H1 (cell line): ENCODE data around the gene TRIM50. TPM values are rescaled to one million over a fixed set of nuclear protein-coding genes. Genes with fewer than 3 reads are reported as not detected.

Source experiments
- CTCF ChIA-PET: fragments of 300-600 bp; sonication (Branson Sonifier 250); formaldehyde crosslinking; loops from one replicate; lab custom pipeline; 2021; ENCODE audit not compliant: partially characterized antibody; lab: Charles Lee
- POLR2A ChIA-PET: fragments of 300-600 bp; sonication (Branson Sonifier 250); formaldehyde crosslinking; loops from one replicate; lab custom pipeline; 2021; ENCODE audit warnings: inconsistent platforms; ENCODE audit not compliant: partially characterized antibody; lab: Charles Lee
- DNase-seq, 2 experiments: peaks; one replicate each; pipeline versions ENCODE4 v3.0.0 to v3.0.0-alpha.2; 2010 to 2022; ENCODE audit warnings: low spot score in 2 of 2, low read depth in 1 of 2, mixed read lengths in 1 of 2
- FAIRE-seq: peaks from 2 replicates; lab custom pipeline; 2011; peaks lifted over from hg19 to GRCh38; lab: Jason Lieb, UNC
- H2AFZ ChIP-seq: 2 replicates; pipeline ENCODE4 v1.8.1; 2012; ENCODE audit warnings: low read length, inconsistent platforms
- H2AK5ac ChIP-seq: 2 replicates; pipeline ENCODE4 v1.6.1; 2013; ENCODE audit warnings: low read depth, low read length
- H2BK120ac ChIP-seq: replicated peaks from 2 replicates; pipeline ENCODE3; 2013; ENCODE audit warnings: low read depth, low read length, inconsistent platforms
- H2BK12ac ChIP-seq: 2 replicates; pipeline ENCODE4 v1.6.1; 2013; ENCODE audit warnings: low read depth, low read length
- H2BK15ac ChIP-seq: 2 replicates; pipeline ENCODE4 v1.6.1; 2013; ENCODE audit warnings: low read length
- H2BK20ac ChIP-seq: 2 replicates; pipeline ENCODE4 v1.6.1; 2013; ENCODE audit warnings: low read length
- H2BK5ac ChIP-seq: 2 replicates; pipeline ENCODE4 v1.6.1; 2013; ENCODE audit warnings: low read depth, low read length
- H3K14ac ChIP-seq: 2 replicates; pipeline ENCODE4 v1.6.1; 2013; ENCODE audit warnings: inconsistent platforms; ENCODE audit not compliant: insufficient read length
- H3K18ac ChIP-seq: 2 replicates; pipeline ENCODE4 v1.6.1; 2013; ENCODE audit warnings: low read length; ENCODE audit errors: extremely low read depth
- H3K23ac ChIP-seq: 2 replicates; pipeline ENCODE4 v1.6.1; 2013; ENCODE audit warnings: inconsistent platforms; ENCODE audit not compliant: insufficient read length
- H3K23me2 ChIP-seq: 2 replicates; pipeline ENCODE4 v1.6.1; 2013; ENCODE audit warnings: low read depth, low read length
- H3K27ac ChIP-seq: 2 replicates; pipeline ENCODE4 v1.6.1; 2011; ENCODE audit warnings: low read depth, low read length, inconsistent platforms
- H3K27me3 ChIP-seq, 4 experiments: replicated peaks in 1 of 4; 1 replicate in 1 of 4; 2 replicates in 3 of 4; pipeline versions ENCODE4 v1.6.1 to v1.8.1; 2011 to 2013; ENCODE audit warnings: low read length in 3 of 4, mild to moderate bottlenecking in 3 of 4, inconsistent platforms in 2 of 4, mixed read lengths in 2 of 4, moderate library complexity in 1 of 4; ENCODE audit not compliant: control insufficient read depth in 3 of 4, insufficient read depth in 3 of 4; ENCODE audit errors: extremely low read depth in 1 of 4
- H3K36me3 ChIP-seq, 4 experiments: 2 replicates each; pipeline versions ENCODE4 v1.6.1 to v1.8.1; 2011 to 2013; ENCODE audit warnings: mild to moderate bottlenecking in 4 of 4, low read length in 3 of 4, moderate library complexity in 2 of 4, control low read depth in 1 of 4, inconsistent platforms in 1 of 4; ENCODE audit not compliant: insufficient read depth in 4 of 4, control insufficient read depth in 2 of 4
- H3K4ac ChIP-seq: replicated peaks from 2 replicates; pipeline ENCODE3; 2013; ENCODE audit warnings: low read length, low read depth, mixed read lengths, inconsistent platforms; ENCODE audit not compliant: insufficient read length
- H3K4me1 ChIP-seq, 4 experiments: replicated peaks in 1 of 4; 1 replicate in 1 of 4; 2 replicates in 3 of 4; pipeline versions ENCODE4 v1.6.1 to v1.8.1; 2011 to 2013; ENCODE audit warnings: low read length in 3 of 4, inconsistent platforms in 2 of 4, mixed read lengths in 1 of 4; ENCODE audit not compliant: insufficient read depth in 4 of 4, control insufficient read depth in 3 of 4
- H3K4me2 ChIP-seq, 2 experiments: 2 replicates each; pipeline versions ENCODE4 v1.6.1 to v1.8.1; 2011 to 2013; ENCODE audit warnings: low read depth in 2 of 2, low read length in 2 of 2, control low read depth in 1 of 2, inconsistent platforms in 1 of 2, mild to moderate bottlenecking in 1 of 2; ENCODE audit not compliant: insufficient read depth in 1 of 2
- H3K4me3 ChIP-seq, 4 experiments: fragments of 200-600, 300-600 bp in 1 of 4; sonication (generic), shearing (Covaris generic), sonication (Bioruptor Twin) in 1 of 4; 2 replicates each; pipeline versions ENCODE4 v1.5.1 to v1.8.1; 2011 to 2016; ENCODE audit warnings: low read length in 4 of 4, low read depth in 3 of 4, control low read depth in 2 of 4, inconsistent platforms in 2 of 4, mild to moderate bottlenecking in 2 of 4, mixed read lengths in 1 of 4, moderate library complexity in 1 of 4; ENCODE audit not compliant: insufficient read depth in 2 of 4; ENCODE audit errors: extremely low read depth in 1 of 4
- H3K56ac ChIP-seq: replicated peaks from 2 replicates; pipeline ENCODE3; 2013; ENCODE audit warnings: low read depth, mild to moderate bottlenecking, mixed read lengths, low read length, inconsistent platforms; ENCODE audit not compliant: insufficient read length
- H3K79me1 ChIP-seq: 2 replicates; pipeline ENCODE4 v1.6.1; 2013; ENCODE audit warnings: low read depth, low read length, control low read depth
- H3K79me2 ChIP-seq, 2 experiments: 2 replicates each; pipeline versions ENCODE4 v1.6.1 to v1.8.1; 2012 to 2013; ENCODE audit warnings: low read length in 2 of 2, mild to moderate bottlenecking in 2 of 2, inconsistent platforms in 1 of 2; ENCODE audit not compliant: insufficient read depth in 2 of 2, control insufficient read depth in 1 of 2
- H3K9ac ChIP-seq, 4 experiments: replicated peaks in 1 of 4; 1 replicate in 1 of 4; 2 replicates in 3 of 4; pipeline versions ENCODE4 v1.6.1 to v1.8.1; 2011 to 2013; ENCODE audit warnings: low read depth in 3 of 4, low read length in 3 of 4, control low read depth in 2 of 4, mild to moderate bottlenecking in 2 of 4, moderate library complexity in 2 of 4, inconsistent platforms in 1 of 4; ENCODE audit errors: extremely low read depth in 1 of 4
- H3K9me3 ChIP-seq, 2 experiments: 2 replicates each; pipeline versions ENCODE4 v1.6.1 to v1.8.1; 2012 to 2013; ENCODE audit warnings: mild to moderate bottlenecking in 2 of 2, moderate library complexity in 2 of 2, control low read depth in 1 of 2, inconsistent platforms in 1 of 2, low read depth in 1 of 2, low read length in 1 of 2, mixed read lengths in 1 of 2; ENCODE audit not compliant: insufficient read depth in 2 of 2
- H4K20me1 ChIP-seq, 2 experiments: replicated peaks in 1 of 2; 2 replicates each; pipeline versions ENCODE3 to v1.8.1; 2011 to 2013; ENCODE audit warnings: inconsistent platforms in 2 of 2, low read length in 2 of 2, mild to moderate bottlenecking in 1 of 2; ENCODE audit not compliant: insufficient read depth in 2 of 2, control insufficient read depth in 1 of 2
- H4K5ac ChIP-seq: 2 replicates; pipeline ENCODE4 v1.6.1; 2013; ENCODE audit warnings: low read length, low read depth, mixed read lengths, inconsistent platforms; ENCODE audit not compliant: insufficient read length
- H4K8ac ChIP-seq: 2 replicates; pipeline ENCODE4 v1.8.0; 2013; ENCODE audit warnings: mild to moderate bottlenecking, moderate library complexity, low read length, inconsistent platforms; ENCODE audit not compliant: insufficient read depth; ENCODE audit errors: extremely low read depth
- H4K91ac ChIP-seq: replicated peaks from 2 replicates; pipeline ENCODE3; 2013; ENCODE audit warnings: low read length, mixed read lengths, inconsistent platforms; ENCODE audit not compliant: insufficient read length
- BCL11A ChIP-seq, 2 experiments: IDR thresholded peaks; one replicate each; pipeline ENCODE4 v1.6.1; 2011; ENCODE audit warnings: low read depth in 2 of 2, low read length in 2 of 2, mild to moderate bottlenecking in 2 of 2
- CHD1 ChIP-seq: IDR thresholded peaks from 2 replicates; pipeline ENCODE4 v1.6.1; 2012; ENCODE audit warnings: low read depth, low read length, improper control_type of control experiment
- NANOG ChIP-seq: IDR thresholded peaks from 2 replicates; pipeline ENCODE4 v1.6.1; 2011; ENCODE audit warnings: low read length, low read depth, mild to moderate bottlenecking, inconsistent platforms; ENCODE audit not compliant: insufficient read depth, poor library complexity, severe bottlenecking
- NRF1 ChIP-seq: IDR thresholded peaks from 2 replicates; pipeline ENCODE4 v1.6.1; 2011; ENCODE audit warnings: mild to moderate bottlenecking, low read depth, low read length, improper control_type of control experiment
- RAD21 ChIP-seq, 2 experiments: IDR thresholded peaks in 1 of 2; conservative IDR thresholded peaks in 1 of 2; 2 replicates each; pipeline ENCODE4 v1.6.1; 2011; ENCODE audit warnings: low read depth in 2 of 2, low read length in 2 of 2, improper control_type of control experiment in 1 of 2, inconsistent platforms in 1 of 2, mild to moderate bottlenecking in 1 of 2, moderate library complexity in 1 of 2
- RNF2 ChIP-seq: fragments of 200-900, 300-1000 bp; sonication (generic); IDR thresholded peaks from 2 replicates; pipeline ENCODE4 v1.7.1; 2016; ENCODE audit warnings: borderline replicate concordance, low read depth, mild to moderate bottlenecking, antibody characterized with exemption, low read length; ENCODE audit not compliant: poor library complexity, severe bottlenecking; ENCODE audit errors: missing control alignments
- RXRA ChIP-seq: IDR thresholded peaks from 2 replicates; pipeline ENCODE4 v1.6.1; 2011; ENCODE audit warnings: low read depth, mild to moderate bottlenecking, low read length, moderate library complexity; ENCODE audit not compliant: insufficient read depth
- SIRT6 ChIP-seq: IDR thresholded peaks from one replicate; pipeline ENCODE4 v1.7.1; 2012; ENCODE audit warnings: low read length, inconsistent platforms
- SRF ChIP-seq: IDR thresholded peaks from 2 replicates; pipeline ENCODE4 v1.6.1; 2011; ENCODE audit warnings: mild to moderate bottlenecking, low read depth, low read length, moderate library complexity
- USF2 ChIP-seq: IDR thresholded peaks from 2 replicates; pipeline ENCODE4 v1.6.1; 2011; ENCODE audit warnings: low read length, improper control_type of control experiment
- YY1 ChIP-seq: IDR thresholded peaks from 2 replicates; pipeline ENCODE4 v1.6.1; 2011; ENCODE audit warnings: low read depth, mild to moderate bottlenecking, low read length
- whole genome bisulfite sequencing, 2 experiments: shearing (Covaris generic) in 1 of 2; methylation state at CpG; one replicate each; pipeline versions ENCODE4 v1.1.6 to v1.1.7; 2013 to 2015; ENCODE audit warnings: low lambda C conversion rate in 2 of 2, mixed read lengths in 2 of 2, inconsistent platforms in 1 of 2, low coverage in 1 of 2, missing lambda C conversion rate in 1 of 2; ENCODE audit not compliant: insufficient replicate concordance in 2 of 2, insufficient coverage in 1 of 2, insufficient read length in 1 of 2; ENCODE audit errors: extremely low coverage in 1 of 2, missing lambda C conversion rate in 1 of 2; 5-methylcytosine and 5-hydroxymethylcytosine counted together
- polyA plus RNA-seq, 7 experiments: library from polyadenylated mRNA; depleted of rRNA in 3 of 7; stranded (reverse) in 5 of 7; unstranded in 2 of 7; fragments of >200 nt in 5 of 7; fragments of 200-250 nt in 2 of 7; gene quantifications; 1 replicate in 5 of 7; 2 replicates in 1 of 7; 4 replicates in 1 of 7; pipeline versions ENCODE4 v1.2.1 to v1.2.3, GENCODE V29; 2011 to 2013; ENCODE audit warnings: missing spikeins in 2 of 7, mixed read lengths in 2 of 7
- total RNA-seq: library from RNA; stranded (reverse); fragmentation: NEBNext Ultra II Directional; extraction: Animal tissue kit (Norgen Biotek cat#: 25700); gene quantifications from 2 replicates; pipeline ENCODE4 v1.2.1, GENCODE V29; 2021

The TRIM50 gene
- total and polyA plus RNA-seq, 2 of the 8 experiments (the other 6 are each of a cell fraction or from before 2014, with no cell fraction given), result 0.12 TPM; not detected in 1

- Histone ChIP-seq H3K14ac (no peak overlapping the region), H4K91ac (no peak overlapping the region), H3K27me3 (no peaks in the 10 kb centered on the region), H3K79me1 (no peaks in the 10 kb centered on the region), H2BK12ac (no peak overlapping the region), H3K4me3 (no peak overlapping the region), H3K9me3 (no peaks in the 10 kb centered on the region), H3K18ac (no peak overlapping the region), H4K5ac (no peak overlapping the region), H2BK120ac (no peak overlapping the region), H2BK5ac (no peak overlapping the region), H2AK5ac (no peak overlapping the region), H3K56ac (no peak overlapping the region), H2AFZ (no peak overlapping the region), H3K4ac (no peak overlapping the region), H3K23me2 (no peaks in the 10 kb centered on the region), H3K4me2 (no peak overlapping the region), H3K4me1 (peaks cover 0 to 11% (median 0%) of the 10 kb centered on the region in 4 experiments; a peak in 1 of 7 replicates), H3K79me2 (no peaks in the 10 kb centered on the region), H3K27ac (no peak overlapping the region), H3K36me3 (no peaks in the 10 kb centered on the region), H2BK15ac (no peak overlapping the region), H3K9ac (no peak overlapping the region), H4K20me1 (no peaks in the 10 kb centered on the region), H4K8ac (no peak overlapping the region; the same call in 1 of the 2 replicates), H2BK20ac (no peak overlapping the region), H3K23ac (no peak overlapping the region)
- WGBS, 2 experiments, result 96% methylated on average over 12 of the region's 21 CpGs; no CpG with 5 or more reads in 1 of the 2 experiments
- CTCF ChIA-PET, result interaction anchor here (0.5 to 1.3 kb wide), 3 partner anchors 10 to 39 kb away, joined by 3 to 8 read pairs (median 4); no protein-coding TSS in a partner anchor
- no peak for FAIRE-seq
- POLR2A ChIA-PET, result interaction anchor here (0.5 kb wide), 1 partner anchor 10 kb away, joined by 3 read pairs; no protein-coding TSS in a partner anchor
- DNase-seq, result no peak
- TF ChIP-seq YY1 (no peak), RAD21 (IDR thresholded peaks at IDR 0.05 in 1 of 2, conservative IDR thresholded peaks at IDR 0.05 in 1 of 2; ENCODE audit: low read depth in 2 of 2, low read length in 2 of 2) (no peak), BCL11A (IDR thresholded peaks at IDR 0.05; ENCODE audit: low read depth in 2 of 2, low read length in 2 of 2) (no peak), NRF1 (no peak), RNF2 (no peak), CHD1 (no peak), NANOG (no peak), RXRA (no peak), USF2 (no peak), SIRT6 (no peak), SRF (no peak)
These were observed 30.9 kb upstream of the TRIM50 start for GRCh38 chr7:73358590-73359275.
